Endothelial cell of umbilical vein (primary cell): Measurements from ENCODE around the gene ARHGEF1. TPM values are rescaled to one million over a fixed set of nuclear protein-coding genes. Genes with fewer than 3 reads are reported as not detected.

Experiments
- BruUV-seq: library from RNA; stranded (reverse); fragments of 400-500 nt; replicated peaks from 2 replicates; lab custom pipeline; 2021; lab: Mats Ljungman, UMichigan
- CTCF ChIA-PET: fragments of 300-600, 350-600 bp; sonication (Branson Sonifier 250); formaldehyde crosslinking; loops from one replicate; lab custom pipeline; 2021; ENCODE audit warnings: antibody characterized with exemption, inconsistent platforms; lab: Charles Lee
- POLR2A ChIA-PET: fragments of 300-600, 350-600 bp; sonication (Branson Sonifier 250); formaldehyde crosslinking; loops from one replicate; lab custom pipeline; 2021; ENCODE audit warnings: antibody characterized with exemption, inconsistent platforms; lab: Charles Lee
- DNase-seq: peaks from one replicate; pipeline ENCODE4 v3.0.0-alpha.2; 2011; ENCODE audit warnings: low read depth, low spot score
- FAIRE-seq: peaks from 2 replicates; lab custom pipeline; 2011; peaks lifted over from hg19 to GRCh38; lab: Jason Lieb, UNC
- H2AFZ ChIP-seq: 2 replicates; pipeline ENCODE4 v1.6.0; 2012; ENCODE audit warnings: low read depth, low read length, control low read depth, inconsistent platforms
- H3K27ac ChIP-seq: 2 replicates; pipeline ENCODE4 v1.5.1; 2011; ENCODE audit warnings: low read depth, mild to moderate bottlenecking, control low read depth, low read length, moderate library complexity; ENCODE audit not compliant: insufficient read depth
- H3K27me3 ChIP-seq, 2 experiments: 2 replicates each; pipeline versions ENCODE4 v1.6.0 to v1.6.1; 2011; ENCODE audit warnings: low read length in 2 of 2, mixed read lengths in 1 of 2; ENCODE audit not compliant: control insufficient read depth in 2 of 2, insufficient read depth in 2 of 2
- H3K36me3 ChIP-seq, 2 experiments: 2 replicates in 1 of 2; 3 replicates in 1 of 2; pipeline ENCODE4 v1.5.1; 2011; ENCODE audit warnings: low read length in 2 of 2, mild to moderate bottlenecking in 1 of 2, moderate library complexity in 1 of 2; ENCODE audit not compliant: control insufficient read depth in 2 of 2, insufficient read depth in 2 of 2; ENCODE audit errors: extremely low read depth in 1 of 2
- H3K4me1 ChIP-seq: 3 replicates; pipeline ENCODE4 v1.5.1; 2011; ENCODE audit warnings: mild to moderate bottlenecking, low read length; ENCODE audit not compliant: control insufficient read depth, insufficient read depth; ENCODE audit errors: extremely low read depth
- H3K4me2 ChIP-seq: 2 replicates; pipeline ENCODE4 v1.6.1; 2011; ENCODE audit warnings: low read length, control low read depth, mixed read lengths; ENCODE audit not compliant: insufficient read depth
- H3K4me3 ChIP-seq, 3 experiments: fragments of 200-600 bp in 1 of 3; sonication (generic), shearing (Covaris generic) in 1 of 3; replicated peaks in 1 of 3; 2 replicates each; pipeline ENCODE4 v1.5.1; 2011 to 2016; ENCODE audit warnings: control low read depth in 3 of 3, low read length in 3 of 3, mild to moderate bottlenecking in 2 of 3, inconsistent platforms in 1 of 3, low read depth in 1 of 3, moderate library complexity in 1 of 3; ENCODE audit not compliant: insufficient read depth in 1 of 3
- H3K79me2 ChIP-seq: 2 replicates; pipeline ENCODE4 v1.6.0; 2012; ENCODE audit warnings: low read length, inconsistent platforms; ENCODE audit not compliant: control insufficient read depth, insufficient read depth
- H3K9ac ChIP-seq: replicated peaks from 2 replicates; pipeline ENCODE3; 2011; ENCODE audit warnings: low read length, control low read depth; ENCODE audit not compliant: insufficient read depth; ENCODE audit errors: extremely low read depth
- H3K9me1 ChIP-seq: replicated peaks from 3 replicates; pipeline ENCODE4 v1.6.0; 2011; ENCODE audit warnings: mild to moderate bottlenecking, low read length; ENCODE audit not compliant: control insufficient read depth, insufficient read depth; ENCODE audit errors: extremely low read depth
- H3K9me3 ChIP-seq: replicated peaks from 2 replicates; pipeline ENCODE4 v1.5.1; 2012; ENCODE audit warnings: low read length, inconsistent platforms; ENCODE audit not compliant: control insufficient read depth, insufficient read depth
- H4K20me1 ChIP-seq: replicated peaks from 2 replicates; pipeline ENCODE3; 2011; ENCODE audit warnings: mild to moderate bottlenecking, low read length; ENCODE audit not compliant: control insufficient read depth, insufficient read depth; ENCODE audit errors: extremely low read depth
- EZH2 ChIP-seq: IDR thresholded peaks from 2 replicates; pipeline ENCODE4 v1.6.1; 2012; ENCODE audit warnings: borderline replicate concordance, low read depth, mild to moderate bottlenecking, moderate library complexity, low read length, inconsistent platforms; ENCODE audit not compliant: severe bottlenecking
- FOS ChIP-seq: IDR thresholded peaks from 2 replicates; pipeline ENCODE4 v1.6.1; 2011; ENCODE audit warnings: mild to moderate bottlenecking, low read length, moderate library complexity, borderline replicate concordance; ENCODE audit not compliant: insufficient read depth
- GATA2 ChIP-seq: IDR thresholded peaks from 2 replicates; pipeline ENCODE4 v1.7.0; 2011; ENCODE audit warnings: low read depth, mild to moderate bottlenecking, moderate library complexity, mixed read lengths, low read length; ENCODE audit not compliant: insufficient read length, insufficient read depth
- JUN ChIP-seq: IDR thresholded peaks from 2 replicates; pipeline ENCODE4 v1.6.1; 2011; ENCODE audit warnings: borderline replicate concordance, low read depth; ENCODE audit not compliant: insufficient read length, insufficient read depth
- MYC ChIP-seq: IDR thresholded peaks from one replicate; pipeline ENCODE4 v1.6.1; 2011; ENCODE audit warnings: mild to moderate bottlenecking, low read depth, low read length
- POLR2A ChIP-seq: IDR thresholded peaks from 2 replicates; pipeline ENCODE4 v1.6.1; 2012; ENCODE audit warnings: low read depth, mild to moderate bottlenecking, control low read depth, low read length
- POLR2AphosphoS5 ChIP-seq: IDR thresholded peaks from 2 replicates; pipeline ENCODE4 v1.6.1; 2012; ENCODE audit warnings: low read depth, mild to moderate bottlenecking, control low read depth, low read length, moderate library complexity; ENCODE audit not compliant: insufficient read depth
- dilution Hi-C: fragments of 300-500 bp; cut with MboI; formaldehyde crosslinking; loops from one replicate; pipeline ENCODE4 v1.15.0; 2019; ENCODE audit warnings: low sequenced_read_pairs; ENCODE audit not compliant: extremely low pct_ligation_motif_present
- intact Hi-C: fragments of 100-400 bp; cut with micrococcal nuclease; formaldehyde crosslinking; loops from one replicate; pipeline ENCODE4 v1.10.0; 2022
- polyA plus RNA-seq, 4 experiments: library from polyadenylated mRNA; depleted of rRNA in 3 of 4; stranded (reverse) in 3 of 4; unstranded in 1 of 4; fragments of >200 nt; gene quantifications; 2 replicates each; pipeline versions ENCODE4 v1.2.1 to v1.2.3, GENCODE V29; 2011 to 2012; ENCODE audit warnings: missing spikeins in 1 of 4
- total RNA-seq: library from RNA; stranded (reverse); gene quantifications from 2 replicates; pipeline ENCODE4 v1.2.3, GENCODE V29; 2021
- TF ChIP-seq, protein P1 (sequence below): IDR thresholded peaks from 2 replicates; pipeline ENCODE4 v1.6.1; 2011; ENCODE audit not compliant: insufficient read depth, insufficient read length
- TF ChIP-seq, protein P2 (sequence below), 2 donors: IDR thresholded peaks; 1 replicate in 1 of 2; 2 replicates in 1 of 2; pipeline ENCODE4 v1.5.1; 2011; ENCODE audit warnings: low read length in 2 of 2, mild to moderate bottlenecking in 2 of 2, moderate library complexity in 2 of 2, control low read depth in 1 of 2, inconsistent platforms in 1 of 2, low read depth in 1 of 2; ENCODE audit not compliant: insufficient read depth in 1 of 2; ENCODE audit errors: extremely low read depth in 1 of 2

ARHGEF1 gene
- total and polyA plus RNA-seq, 2 donors (not counting 3 experiments of a cell fraction or from before 2014, with no cell fraction given): 65.4 to 123 TPM

DNA sequence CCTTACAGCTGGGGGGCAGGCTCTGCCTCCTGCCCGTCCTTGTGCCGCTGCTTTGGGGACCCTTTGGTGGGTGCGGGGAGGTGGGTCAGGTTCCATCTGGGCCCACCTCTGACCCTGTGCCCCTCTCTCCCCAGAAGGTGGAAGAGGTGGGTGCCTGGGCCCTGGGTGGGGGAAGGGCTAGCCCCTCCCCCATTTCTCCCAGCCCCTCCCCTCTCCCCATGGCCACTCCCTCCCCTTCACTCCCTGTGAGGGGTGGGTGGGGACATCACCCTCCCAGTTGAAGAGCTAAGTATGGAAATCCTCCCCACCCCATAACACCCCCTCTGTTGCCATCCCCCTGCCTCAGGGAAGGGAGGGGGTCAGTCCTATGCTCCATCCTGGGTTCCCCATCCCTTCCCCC is 14.2 kb downstream of the ARHGEF1 start:
- BruUV-seq: no TSS peak
- H3K9me3 ChIP-seq: no peaks in the 10 kb centered on the region

More for the DNA sequence above, 14.2 kb downstream of the ARHGEF1 start:
- Histone ChIP-seq H3K4me1 (no peaks in the 10 kb centered on the region), H2AFZ (no peak overlapping the region), H3K9me1 (no peaks in the 10 kb centered on the region), H3K36me3 (peaks cover 6 to 43% of the 10 kb centered on the region in 2 experiments), H3K4me2 (no peak overlapping the region), H4K20me1 (no peaks in the 10 kb centered on the region), H3K27ac (no peak overlapping the region), H3K4me3 (no peak overlapping the region), H3K27me3 (no peaks in the 10 kb centered on the region), H3K9ac (no peak overlapping the region), H3K79me2 (no peaks in the 10 kb centered on the region)
- POLR2A ChIA-PET: no interaction called here
- TF ChIP-seq JUN (no peak), POLR2AphosphoS5 (no peak), EZH2 (no peak), FOS (no peak), GATA2 (no peak), POLR2A (no peak), MYC (no peak)
- TF ChIP-seq, protein P1, sequence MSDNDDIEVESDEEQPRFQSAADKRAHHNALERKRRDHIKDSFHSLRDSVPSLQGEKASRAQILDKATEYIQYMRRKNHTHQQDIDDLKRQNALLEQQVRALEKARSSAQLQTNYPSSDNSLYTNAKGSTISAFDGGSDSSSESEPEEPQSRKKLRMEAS: no peak
- TF ChIP-seq, protein P2, sequence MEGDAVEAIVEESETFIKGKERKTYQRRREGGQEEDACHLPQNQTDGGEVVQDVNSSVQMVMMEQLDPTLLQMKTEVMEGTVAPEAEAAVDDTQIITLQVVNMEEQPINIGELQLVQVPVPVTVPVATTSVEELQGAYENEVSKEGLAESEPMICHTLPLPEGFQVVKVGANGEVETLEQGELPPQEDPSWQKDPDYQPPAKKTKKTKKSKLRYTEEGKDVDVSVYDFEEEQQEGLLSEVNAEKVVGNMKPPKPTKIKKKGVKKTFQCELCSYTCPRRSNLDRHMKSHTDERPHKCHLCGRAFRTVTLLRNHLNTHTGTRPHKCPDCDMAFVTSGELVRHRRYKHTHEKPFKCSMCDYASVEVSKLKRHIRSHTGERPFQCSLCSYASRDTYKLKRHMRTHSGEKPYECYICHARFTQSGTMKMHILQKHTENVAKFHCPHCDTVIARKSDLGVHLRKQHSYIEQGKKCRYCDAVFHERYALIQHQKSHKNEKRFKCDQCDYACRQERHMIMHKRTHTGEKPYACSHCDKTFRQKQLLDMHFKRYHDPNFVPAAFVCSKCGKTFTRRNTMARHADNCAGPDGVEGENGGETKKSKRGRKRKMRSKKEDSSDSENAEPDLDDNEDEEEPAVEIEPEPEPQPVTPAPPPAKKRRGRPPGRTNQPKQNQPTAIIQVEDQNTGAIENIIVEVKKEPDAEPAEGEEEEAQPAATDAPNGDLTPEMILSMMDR (IDR thresholded peaks at IDR 0.05; ENCODE audit: extremely low read depth in 1 of 2, insufficient read depth in 1 of 2, low read depth in 1 of 2, low read length in 2 of 2): no peak
- FAIRE-seq (no peak), DNase-seq (no peak)
- dilution Hi-C loops (no loop called here), intact Hi-C loops (no loop called here)
- CTCF ChIA-PET: no interaction called here
